Heart right ventricle (tissue), 16 donors: ENCODE data around the gene NUDT22. TPM values are rescaled to one million over a fixed set of nuclear protein-coding genes. Genes with fewer than 3 reads are reported as not detected.

Experiments used
- ATAC-seq, 8 donors: fragments of 200-7000 bp; cut with Tn5 transposase; one replicate each; pipeline ENCODE4 v1.9.1; 2020; ENCODE audit warnings: mild to moderate bottlenecking in 8 of 8, moderate library complexity in 8 of 8, moderate number of reproducible peaks in 1 of 8
- DNase-seq, 2 donors: peaks; one replicate each; pipeline ENCODE4 v3.0.0-alpha.2; 2020
- H3K27ac ChIP-seq, 10 donors: fragments of 200-600 bp; sonication (generic) in 2 of 10; one replicate each; pipeline versions ENCODE4 v1.5.0 to v1.8.0; 2020 to 2022; ENCODE audit warnings: mild to moderate bottlenecking in 3 of 10
- H3K27me3 ChIP-seq, 7 donors: fragments of 200-600 bp; one replicate each; pipeline ENCODE4 v1.8.0; 2021 to 2022; ENCODE audit warnings: mild to moderate bottlenecking in 2 of 7
- H3K36me3 ChIP-seq, 9 donors: fragments of 200-600 bp; sonication (generic) in 1 of 9; one replicate each; pipeline versions ENCODE4 v1.5.0 to v1.8.0; 2020 to 2022; ENCODE audit warnings: mild to moderate bottlenecking in 2 of 9
- H3K4me1 ChIP-seq, 9 donors: fragments of 200-600 bp; sonication (generic) in 1 of 9; one replicate each; pipeline versions ENCODE4 v1.5.0 to v1.8.0; 2020 to 2022; ENCODE audit warnings: mild to moderate bottlenecking in 4 of 9
- H3K4me3 ChIP-seq, 10 donors: fragments of 200-600 bp; sonication (generic) in 2 of 10; one replicate each; pipeline versions ENCODE4 v1.5.0 to v1.8.0; 2020 to 2022; ENCODE audit warnings: mild to moderate bottlenecking in 7 of 10, moderate library complexity in 2 of 10
- H3K9me3 ChIP-seq, 11 donors: fragments of 200-600 bp in 10 of 11; sonication (generic) in 2 of 11; one replicate each; pipeline versions ENCODE4 v1.5.0 to v1.8.0; 2013 to 2022; ENCODE audit warnings: mild to moderate bottlenecking in 2 of 11, control low read depth in 1 of 11, moderate library complexity in 1 of 11
- CTCF ChIP-seq, 9 donors: fragments of 200-600 bp; sonication (generic) in 2 of 9; IDR thresholded peaks; one replicate each; pipeline versions ENCODE4 v1.5.0 to v1.8.0; 2021 to 2022; ENCODE audit warnings: antibody characterized with exemption in 9 of 9, mild to moderate bottlenecking in 5 of 9, moderate library complexity in 1 of 9
- WGBS, 2 donors: extraction: QIAGEN DNeasy Blood & Tissue Kit; methylation state at CpG; one replicate each; pipeline ENCODE4 v1.1.7; 2013; ENCODE audit warnings: inconsistent platforms in 1 of 2; 5-methylcytosine and 5-hydroxymethylcytosine counted together
- intact Hi-C, 10 donors: fragments of 100-400 bp; cut with DNase I; formaldehyde crosslinking; loops; one replicate each; pipeline versions ENCODE4 v1.11.1 to v1.14.2; 2022
- polyA plus RNA-seq, 2 donors: library from polyadenylated mRNA; stranded (reverse); fragments of 200-250 nt; gene quantifications; one replicate each; pipeline ENCODE4 v1.2.3, GENCODE V29; 2013
- total RNA-seq, 10 donors: library from RNA; stranded (reverse); fragmentation: NEBNext Ultra II Directional in 3 of 10; extraction: Animal tissue kit (Norgen Biotek cat#: 25700) in 3 of 10; gene quantifications; one replicate each; pipeline versions ENCODE4 v1.2.1 to v1.2.4, GENCODE V29; 2021 to 2023
- donor health status: Arrhythmogenic right ventricular cardiomyopathy.
- donor health status: ischemic (EF 13 %, LVEDD 7.1; RV severe dilation, severe dysfunction).
- donor health status: healthy with polysubstance abuse.
- donor health status: DM: no; HTN: yes; CAD: no.
- donor health status: DM: no; HTN: no; CAD: no.
- donor health status: ischemic (EF 25% LVEDD 6.9; RV normal size, moderate dysfunction).
- donor health status: ischemic (EF 25% LVEDD 5.7; RV mildly dilated, moderate dysfunction).
- donor health status: healthy.
- donor health status: DM: yes; HTN: yes; CAD: no.
- donor health status: Ischemic cardiomyopathy.
- donor health status: ischemic (EF 35%, LVEDD 5.7; RV mildly dilated, moderate dysfunction).
- donor health status: nonischemic (EF 11% LVEDD 7.7; RV severe dilation, severe dysfunction).
- donor health status: DM: yes; HTN: yes; CAD: no.
- donor health status: PGD.
- donor health status: ischemic (EF 29% LVEDD 5.4; RV normal size, mild dysfunction).
- donor health status: nonischemic (EF 23%, LVEDD 6.1; RV moderate dilation, normal function).

NUDT22 gene
- total and polyA plus RNA-seq, 12 donors, result 57.3 to 95.2 (median 72.6) TPM

GRCh38 chr11:64260147-64260708, 34.2 kb downstream of the NUDT22 start:
- TF ChIP-seq CTCF (IDR thresholded peaks at IDR 0.05), result no peak
- ATAC-seq (no peak), DNase-seq (no peak)
- Histone ChIP-seq H3K9me3 (no peaks in the 10 kb centered on the region), H3K27ac (no peak overlapping the region), H3K36me3 (peaks cover 0 to 100% (median 32%) of the 10 kb centered on the region in 9 donors), H3K27me3 (no peaks in the 10 kb centered on the region), H3K4me1 (no peaks in the 10 kb centered on the region), H3K4me3 (no peak overlapping the region)
- intact Hi-C loops, result no loop called here
- 93 to 98% methylated on average over 6 of the region's 6 CpGs for WGBS, 2 donors

DNA sequence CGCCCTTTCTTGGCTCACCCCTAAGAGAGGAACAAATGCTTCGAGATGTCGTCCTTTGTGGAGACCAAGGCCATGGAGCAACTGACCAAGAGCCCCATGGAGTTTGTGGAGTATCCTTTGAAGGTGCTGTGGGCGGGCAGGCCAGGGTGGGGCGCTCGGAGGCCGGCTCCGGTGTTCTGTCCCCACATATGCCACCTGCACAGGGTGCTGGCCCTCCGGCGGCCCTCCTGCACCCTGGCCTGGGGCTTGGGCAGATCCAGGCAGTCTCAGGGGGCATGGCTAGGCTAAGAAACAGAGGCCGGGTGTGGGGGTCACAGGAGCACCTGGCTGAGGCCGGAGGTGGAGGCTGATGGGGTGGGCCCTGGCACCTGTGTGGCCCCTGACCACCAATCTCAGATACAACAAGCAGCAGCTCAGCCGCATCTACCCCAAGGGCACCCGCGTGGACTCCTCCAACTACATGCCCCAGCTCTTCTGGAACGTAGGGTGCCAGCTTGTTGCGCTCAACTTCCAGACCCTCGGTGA, 35.5 kb downstream of the NUDT22 start:
- Histone ChIP-seq H3K27me3 (no peaks in the 10 kb centered on the region), H3K27ac (no peak overlapping the region), H3K4me3 (no peak overlapping the region), H3K4me1 (peaks cover 0 to 4% (median 0%) of the 10 kb centered on the region in 9 donors), H3K36me3 (peaks cover 0 to 100% (median 29%) of the 10 kb centered on the region in 9 donors), H3K9me3 (no peaks in the 10 kb centered on the region)
- 93 to 95% methylated on average over 18 of the region's 18 CpGs for WGBS, 2 donors
- intact Hi-C loops, result no loop called here
- TF ChIP-seq CTCF (IDR thresholded peaks at IDR 0.05), result no peak
- ATAC-seq (no peak), DNase-seq (no peak)

GRCh38 chr11:64262271-64263002, 36.4 kb downstream of the NUDT22 start:
- no peak for DNase-seq
- Histone ChIP-seq H3K36me3 (peaks cover 0 to 98% (median 28%) of the 10 kb centered on the region in 9 donors), H3K4me3 (no peak overlapping the region), H3K9me3 (no peaks in the 10 kb centered on the region), H3K27ac (no peak overlapping the region), H3K4me1 (peaks cover 4 to 13% (median 7%) of the 10 kb centered on the region in 9 donors), H3K27me3 (no peaks in the 10 kb centered on the region)
- no peak for TF ChIP-seq CTCF (IDR thresholded peaks at IDR 0.05)
- intact Hi-C loops, result no loop called here
- ATAC-seq, result no peak
- WGBS, 2 donors, result 94 to 95% methylated on average over 42 of the region's 42 CpGs

DNA sequence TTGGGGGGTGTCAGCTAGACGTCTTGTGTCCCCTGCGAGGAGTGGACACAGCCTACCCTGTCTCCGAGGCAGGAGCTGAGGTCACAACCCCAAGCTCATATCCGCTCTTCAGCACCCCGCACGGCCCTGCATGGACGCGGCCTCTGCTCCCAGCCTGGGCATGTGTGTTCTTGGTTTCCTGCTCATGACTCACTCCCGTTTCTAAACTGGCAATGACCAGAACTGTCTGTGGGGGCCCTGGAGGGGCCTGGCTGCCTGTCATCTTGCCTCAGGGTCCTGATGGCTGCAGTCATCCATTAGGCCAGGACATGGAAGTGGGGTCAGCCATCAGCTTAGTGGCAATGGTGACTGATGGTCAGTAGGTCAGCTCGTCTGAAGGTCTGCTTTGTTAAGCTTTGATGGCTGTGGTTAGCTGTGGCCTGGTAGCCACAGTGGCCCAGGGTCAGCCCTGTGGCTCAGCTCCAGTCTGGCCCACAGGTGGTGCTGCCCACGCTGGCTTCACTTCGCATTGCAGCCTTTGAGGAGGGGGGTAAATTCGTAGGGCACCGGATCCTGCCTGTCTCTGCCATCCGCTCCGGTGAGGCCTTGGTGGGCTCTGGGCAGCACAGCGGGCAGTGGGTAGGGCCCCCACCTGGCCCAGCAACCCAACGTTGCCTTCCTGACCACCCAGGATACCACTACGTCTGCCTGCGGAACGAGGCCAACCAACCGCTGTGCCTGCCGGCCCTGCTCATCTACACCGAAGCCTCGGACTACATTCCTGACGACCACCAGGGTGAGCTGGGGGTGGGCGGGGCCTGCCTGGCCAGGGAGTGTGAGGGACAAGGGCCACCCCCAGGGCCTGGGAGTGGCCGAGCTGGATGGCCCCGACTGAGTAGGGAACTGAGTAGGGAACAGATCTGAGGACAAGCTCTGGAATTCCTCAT, 37.2 kb downstream of the NUDT22 start:
- DNase-seq (no peak), ATAC-seq (no peak)
- 84 to 87% methylated on average over 29 of the region's 29 CpGs for WGBS, 2 donors
- H3K36me3 ChIP-seq, result peaks cover 0 to 89% (median 27%) of the 10 kb centered on the region in 9 donors
- no peaks in the 10 kb centered on the region for H3K9me3 ChIP-seq
- no peak overlapping the region for H3K27ac ChIP-seq
- H3K4me3 ChIP-seq, result no peak overlapping the region
- no peak for TF ChIP-seq CTCF (IDR thresholded peaks at IDR 0.05)
- H3K27me3 ChIP-seq, result no peaks in the 10 kb centered on the region
- intact Hi-C loops, result no loop called here
- H3K4me1 ChIP-seq, result peaks cover 11 to 21% (median 15%) of the 10 kb centered on the region in 9 donors
